Ectodermal cell (in vitro differentiated cells): Measurements from ENCODE around the gene ANKRD45.
"Not testable (repeated sequence)": the region's sequence is repeated elsewhere in the genome, so short reads cannot be mapped to it uniquely, and the experiment has no call there.

ENCODE experiments used
- H3K27ac ChIP-seq: 2 replicates; pipeline ENCODE4 v1.7.0; 2013; ENCODE audit warnings: mild to moderate bottlenecking, low read depth, low read length; ENCODE audit not compliant: insufficient read depth, poor library complexity, severe bottlenecking
- H3K27me3 ChIP-seq: 2 replicates; pipeline ENCODE4 v1.7.0; 2013; ENCODE audit warnings: mild to moderate bottlenecking, low read length; ENCODE audit not compliant: insufficient read depth, control insufficient read depth, poor library complexity, severe bottlenecking
- H3K36me3 ChIP-seq: one replicate; pipeline ENCODE4 v1.7.0; 2013; ENCODE audit warnings: low read length; ENCODE audit not compliant: control insufficient read depth, insufficient read depth
- H3K4me1 ChIP-seq: one replicate; pipeline ENCODE4 v1.7.0; 2013; ENCODE audit warnings: low read length; ENCODE audit not compliant: control insufficient read depth, insufficient read depth
- H3K4me3 ChIP-seq: 2 replicates; pipeline ENCODE4 v1.7.0; 2013; ENCODE audit warnings: low read depth, low read length, control low read depth; ENCODE audit not compliant: insufficient read depth
- H3K9me3 ChIP-seq: 2 replicates; pipeline ENCODE4 v1.7.0; 2013; ENCODE audit warnings: mild to moderate bottlenecking, low read length, moderate library complexity; ENCODE audit not compliant: control insufficient read depth
- WGBS, 2 experiments: methylation state at CpG; one replicate each; pipeline ENCODE4 v1.1.7; 2013; ENCODE audit warnings: missing lambda C conversion rate in 2 of 2; 5-methylcytosine and 5-hydroxymethylcytosine counted together

Gene ANKRD45

DNA sequence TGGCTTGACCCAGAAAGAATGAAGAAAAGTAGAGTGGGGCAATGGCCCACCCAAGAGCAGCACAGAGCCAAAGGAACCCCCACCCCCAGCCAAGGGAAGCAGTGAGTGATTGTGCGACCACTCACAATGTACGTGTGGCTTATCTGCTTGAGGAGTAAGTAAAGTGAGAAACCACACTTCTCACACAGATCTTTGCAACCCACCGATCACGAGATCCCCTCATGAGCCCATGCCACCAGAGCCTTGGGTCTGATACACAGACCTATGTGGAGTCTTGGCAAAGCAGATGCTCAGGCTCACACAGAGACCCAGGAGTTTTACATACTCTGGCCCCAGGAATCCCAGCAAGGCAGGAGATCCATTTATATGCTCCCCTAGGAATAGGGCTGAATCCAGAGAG lies 52.8 kb downstream of the ANKRD45 start:
- no peak overlapping the region for H3K27ac ChIP-seq
- no peaks in the 10 kb centered on the region for H3K9me3 ChIP-seq
- no peaks in the 10 kb centered on the region for H3K36me3 ChIP-seq
- no peak overlapping the region for H3K4me3 ChIP-seq
- no peaks in the 10 kb centered on the region for H3K27me3 ChIP-seq
- H3K4me1 ChIP-seq: no peaks in the 10 kb centered on the region
- 88 to 96% methylated on average over 4 of the region's 4 CpGs for WGBS, 2 experiments

GRCh38 chr1:173613086-173613485 lies 56.6 kb downstream of the ANKRD45 start:
- WGBS, 2 experiments: 92 to 95% methylated on average over 32 of the region's 32 CpGs
- H3K36me3 ChIP-seq, H3K9me3 ChIP-seq, H3K4me1 ChIP-seq, H3K4me3 ChIP-seq, H3K27ac ChIP-seq, H3K27me3 ChIP-seq: not testable (repeated sequence)

DNA sequence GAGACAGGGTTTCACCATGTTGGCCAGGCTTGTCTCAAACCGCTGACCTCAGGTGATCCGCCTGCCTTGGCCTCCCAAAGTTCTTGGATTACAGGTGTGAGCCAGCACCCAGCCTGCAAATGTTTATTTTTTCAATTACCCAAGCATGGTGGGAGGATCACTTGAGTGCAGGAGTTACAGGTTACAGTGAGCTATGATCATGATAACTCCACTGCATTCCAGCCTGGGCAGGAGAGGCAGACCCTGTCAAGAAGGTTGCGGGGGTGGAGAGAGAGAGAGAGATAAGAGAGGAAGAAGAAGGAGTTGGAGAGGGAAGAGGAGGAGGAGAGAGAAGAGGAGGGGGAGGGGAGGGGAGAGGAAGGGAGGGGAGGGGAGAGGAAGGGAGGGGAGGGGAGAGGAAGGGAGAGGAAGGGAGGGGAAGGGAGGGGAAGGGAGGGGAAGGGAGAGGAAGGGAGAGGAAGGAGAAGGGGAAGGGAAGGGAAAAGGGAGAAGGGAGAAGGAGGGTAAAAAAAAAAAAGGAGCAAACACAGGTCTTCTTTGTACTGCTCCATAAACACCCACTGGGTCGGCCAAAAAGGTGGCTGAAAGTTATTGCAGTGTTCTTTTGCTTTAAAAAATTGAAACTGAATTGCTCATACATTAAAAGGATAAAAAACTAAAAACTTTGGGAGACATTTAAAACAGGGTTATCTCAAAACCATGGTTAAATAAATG lies 61.0 kb downstream of the ANKRD45 start:
- Histone ChIP-seq H3K36me3 (no peaks in the 10 kb centered on the region), H3K27ac (no peak overlapping the region), H3K27me3 (no peaks in the 10 kb centered on the region), H3K4me1 (no peaks in the 10 kb centered on the region), H3K4me3 (no peak overlapping the region), H3K9me3 (peaks cover 2% of the 10 kb centered on the region)
- 90 to 97% methylated on average over 3 to 4 of the region's 4 CpGs for WGBS, 2 experiments

DNA sequence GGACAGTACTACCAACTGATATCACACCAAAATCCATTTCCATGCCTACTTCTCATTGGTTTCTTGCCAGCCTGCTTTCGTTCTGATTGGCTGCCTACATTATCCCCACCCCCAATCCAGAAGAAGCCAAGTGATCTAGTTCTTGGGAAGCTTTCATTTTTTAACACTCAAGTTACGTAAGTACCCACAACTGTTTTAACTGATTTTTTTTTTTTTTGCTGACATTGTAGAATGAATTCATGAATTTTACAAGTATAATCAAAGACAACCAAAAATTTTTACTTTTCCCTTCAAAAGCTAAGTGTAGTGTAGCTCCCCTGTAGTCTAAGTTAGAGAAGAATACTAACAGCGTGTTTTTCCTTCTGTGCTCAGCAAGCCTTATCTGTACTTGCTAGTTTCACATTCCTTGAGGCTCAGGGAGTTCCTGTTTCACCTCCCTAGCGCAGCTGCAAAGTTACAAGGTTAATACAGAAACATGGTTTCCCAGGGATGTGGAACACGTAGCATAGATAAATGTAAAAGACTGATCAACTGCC lies 66.5 kb downstream of the ANKRD45 start, which contains the start of gene SLC9C2:
Gene SLC9C2, minus strand, starts transcription at position 17 of the 536 bp plus-strand sequence. CDS start 1,296 bp downstream, outside the sequence.
- Histone ChIP-seq H3K4me1 (no peaks in the 10 kb centered on the region), H3K27ac (no peak within 1 kb of the TSS), H3K9me3 (no peaks in the 10 kb centered on the region), H3K4me3 (no peak within 1 kb of the TSS), H3K36me3 (no peaks in the 10 kb centered on the region), H3K27me3 (no peaks in the 10 kb centered on the region)
- WGBS, 2 experiments: 92 to 94% methylated on average over 4 to 5 of the region's 5 CpGs

DNA sequence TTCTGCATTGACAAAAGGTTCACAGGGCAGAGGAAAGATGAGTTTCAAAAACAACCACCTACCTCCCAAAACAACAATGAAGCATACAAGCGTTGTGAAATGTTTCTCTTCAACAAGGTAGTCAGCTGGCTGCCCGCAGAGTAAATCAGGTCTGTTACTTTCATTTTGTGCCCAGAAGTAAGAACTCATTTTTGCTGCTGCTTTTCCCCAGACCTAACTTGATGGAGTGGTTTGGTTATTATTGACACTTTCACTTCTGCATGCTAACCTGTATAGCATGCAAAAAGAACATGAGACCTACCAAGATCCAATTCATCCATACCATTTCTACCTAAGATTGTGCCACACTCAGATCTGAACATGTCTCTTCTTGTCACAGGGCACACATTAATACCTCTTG lies 68.1 kb downstream of the ANKRD45 start:
- 93 to 94% methylated on average over 2 of the region's 2 CpGs for WGBS, 2 experiments
- H3K9me3 ChIP-seq: no peaks in the 10 kb centered on the region
- H3K27ac ChIP-seq: no peak overlapping the region
- no peaks in the 10 kb centered on the region for H3K36me3 ChIP-seq
- no peak overlapping the region for H3K4me3 ChIP-seq
- no peaks in the 10 kb centered on the region for H3K27me3 ChIP-seq
- no peaks in the 10 kb centered on the region for H3K4me1 ChIP-seq

DNA sequence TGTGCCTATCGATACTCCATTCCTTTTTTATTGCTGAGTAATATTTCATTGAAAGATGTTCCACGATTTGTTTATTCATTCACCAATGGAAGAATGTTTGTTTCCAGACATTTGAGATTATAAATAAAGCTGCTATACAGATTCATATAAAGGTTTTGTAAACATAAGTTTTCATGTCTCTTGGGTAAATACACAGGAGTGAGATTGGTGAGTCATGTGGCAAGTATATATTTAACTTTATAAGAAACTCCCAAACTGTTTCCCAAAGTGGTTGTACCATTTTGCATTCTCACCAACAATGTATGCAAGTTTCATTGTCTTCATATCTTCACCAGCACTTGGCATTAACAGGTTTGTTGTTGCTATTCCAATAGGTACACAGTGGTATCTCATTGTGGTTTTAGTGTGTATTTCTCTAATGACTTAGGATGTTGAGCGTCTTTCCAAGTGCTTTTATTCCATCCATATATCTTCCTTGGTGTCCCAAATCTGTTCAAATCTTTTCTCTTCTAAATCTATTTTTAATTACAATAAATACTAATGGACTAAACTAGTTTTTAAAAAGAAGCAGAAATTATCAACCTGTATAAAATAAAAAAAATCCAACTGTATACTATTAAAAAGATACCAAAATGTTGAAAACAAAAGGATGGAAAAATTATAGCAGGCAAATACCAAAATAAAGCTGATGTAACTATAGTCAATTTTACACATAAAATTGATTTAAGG lies 73.4 kb downstream of the ANKRD45 start:
- Histone ChIP-seq H3K9me3 (no peaks in the 10 kb centered on the region), H3K4me1 (no peaks in the 10 kb centered on the region), H3K4me3 (no peak overlapping the region), H3K27me3 (no peaks in the 10 kb centered on the region), H3K27ac (no peak overlapping the region), H3K36me3 (no peaks in the 10 kb centered on the region)
- WGBS, 2 experiments: 100% methylated on average over 1 to 2 of the region's 3 CpGs

- not testable (repeated sequence) for H3K4me1 ChIP-seq
- 95% methylated on average over 5 of the region's 5 CpGs for WGBS, 2 experiments
Measured at GRCh38 chr1:173591138-173591537, 78.5 kb downstream of the ANKRD45 start.

DNA sequence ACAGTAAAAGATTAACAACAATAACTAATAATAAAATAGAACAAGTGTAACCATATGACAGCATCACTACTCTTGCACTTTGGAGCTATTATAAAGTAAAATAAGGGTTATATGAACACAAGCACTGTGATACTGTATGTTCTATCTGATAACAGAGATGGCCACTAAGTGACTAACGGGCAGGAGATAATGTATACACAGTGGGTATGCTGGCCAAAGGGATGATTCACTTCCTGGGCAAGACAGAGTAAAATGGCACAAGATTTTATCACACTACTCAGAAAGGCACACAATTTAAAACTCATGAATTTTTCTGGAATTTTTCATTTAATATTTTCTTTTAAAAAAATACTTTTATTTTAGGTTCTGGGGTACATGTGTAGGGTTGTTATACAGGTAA lies 79.1 kb downstream of the ANKRD45 start:
- Histone ChIP-seq H3K27ac (no peak overlapping the region), H3K9me3 (no peaks in the 10 kb centered on the region), H3K4me1 (no peaks in the 10 kb centered on the region), H3K4me3 (no peak overlapping the region), H3K27me3 (no peaks in the 10 kb centered on the region), H3K36me3 (no peaks in the 10 kb centered on the region)
- WGBS, 2 experiments: 88 to 94% methylated on average over 1 of the region's 1 CpG

More at GRCh38 chr1:173591138-173591537, 78.5 kb downstream of the ANKRD45 start:
- H3K4me3 ChIP-seq, H3K27ac ChIP-seq, H3K9me3 ChIP-seq, H3K27me3 ChIP-seq, H3K36me3 ChIP-seq: not testable (repeated sequence)

DNA sequence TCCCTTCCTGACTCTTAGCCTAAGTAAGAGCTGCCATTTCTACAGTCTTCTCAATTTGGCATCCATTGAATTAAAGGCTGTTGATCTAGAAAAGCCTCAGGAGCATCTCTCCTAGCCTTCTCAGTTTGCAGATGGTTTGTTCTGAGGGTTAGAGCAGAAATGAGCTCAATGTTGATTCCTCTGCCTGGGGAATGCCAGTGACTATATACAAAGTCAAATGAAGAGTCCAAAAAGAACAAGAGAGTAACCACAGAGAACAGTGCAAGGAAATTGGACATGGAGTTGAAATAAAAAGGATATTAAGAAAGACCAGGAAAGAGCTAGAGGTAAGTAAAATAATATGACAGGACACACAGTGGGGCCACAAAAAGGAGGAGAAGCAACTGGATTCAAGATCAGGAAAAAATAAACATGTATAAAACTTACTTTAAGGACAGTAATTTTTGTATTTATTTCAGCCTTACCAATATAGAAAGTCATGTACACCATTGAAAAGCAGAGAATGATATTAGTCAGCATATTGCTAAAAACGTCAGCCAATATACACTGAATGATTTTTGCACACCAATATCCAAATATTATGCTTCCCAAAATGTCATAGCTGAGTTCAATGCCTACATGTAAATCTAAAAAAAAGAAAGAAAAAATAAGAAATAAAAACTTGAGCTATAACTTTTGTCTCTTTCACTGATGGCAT lies 88.1 kb downstream of the ANKRD45 start:
- H3K27me3 ChIP-seq: no peaks in the 10 kb centered on the region
- no peak overlapping the region for H3K4me3 ChIP-seq
- no peaks in the 10 kb centered on the region for H3K9me3 ChIP-seq
- no peaks in the 10 kb centered on the region for H3K36me3 ChIP-seq
- H3K4me1 ChIP-seq: no peaks in the 10 kb centered on the region
- 80 to 88% methylated on average over 1 of the region's 1 CpG for WGBS, 2 experiments
- H3K27ac ChIP-seq: no peak overlapping the region

GRCh38 chr1:173580658-173581057 lies 89.0 kb downstream of the ANKRD45 start:
- H3K36me3 ChIP-seq: no peaks in the 10 kb centered on the region
- H3K4me3 ChIP-seq: no peak overlapping the region
- H3K4me1 ChIP-seq: no peaks in the 10 kb centered on the region
- 90 to 97% methylated on average over 3 of the region's 3 CpGs for WGBS, 2 experiments
- no peaks in the 10 kb centered on the region for H3K27me3 ChIP-seq
- H3K27ac ChIP-seq: no peak overlapping the region
- H3K9me3 ChIP-seq: no peaks in the 10 kb centered on the region
